ENCODE results near the gene NLE1.
"Not testable (repeated sequence)": the region's sequence is repeated elsewhere in the genome, so short reads cannot be mapped to it uniquely, and the experiment has no call there.

Gene NLE1

GRCh38 chr17:35161281-35161761, 19.2 kb upstream of the NLE1 start:
- DNase-seq, result no peak

GRCh38 chr17:35160354-35161201, 18.5 kb upstream of the NLE1 start:
- no peak for DNase-seq

- DNase-seq, result no peak
Measured at GRCh38 chr17:35159940-35160339, 17.8 kb upstream of the NLE1 start.

GRCh38 chr17:35155246-35155645, 13.1 kb upstream of the NLE1 start:
- DNase-seq, result no peak

DNA sequence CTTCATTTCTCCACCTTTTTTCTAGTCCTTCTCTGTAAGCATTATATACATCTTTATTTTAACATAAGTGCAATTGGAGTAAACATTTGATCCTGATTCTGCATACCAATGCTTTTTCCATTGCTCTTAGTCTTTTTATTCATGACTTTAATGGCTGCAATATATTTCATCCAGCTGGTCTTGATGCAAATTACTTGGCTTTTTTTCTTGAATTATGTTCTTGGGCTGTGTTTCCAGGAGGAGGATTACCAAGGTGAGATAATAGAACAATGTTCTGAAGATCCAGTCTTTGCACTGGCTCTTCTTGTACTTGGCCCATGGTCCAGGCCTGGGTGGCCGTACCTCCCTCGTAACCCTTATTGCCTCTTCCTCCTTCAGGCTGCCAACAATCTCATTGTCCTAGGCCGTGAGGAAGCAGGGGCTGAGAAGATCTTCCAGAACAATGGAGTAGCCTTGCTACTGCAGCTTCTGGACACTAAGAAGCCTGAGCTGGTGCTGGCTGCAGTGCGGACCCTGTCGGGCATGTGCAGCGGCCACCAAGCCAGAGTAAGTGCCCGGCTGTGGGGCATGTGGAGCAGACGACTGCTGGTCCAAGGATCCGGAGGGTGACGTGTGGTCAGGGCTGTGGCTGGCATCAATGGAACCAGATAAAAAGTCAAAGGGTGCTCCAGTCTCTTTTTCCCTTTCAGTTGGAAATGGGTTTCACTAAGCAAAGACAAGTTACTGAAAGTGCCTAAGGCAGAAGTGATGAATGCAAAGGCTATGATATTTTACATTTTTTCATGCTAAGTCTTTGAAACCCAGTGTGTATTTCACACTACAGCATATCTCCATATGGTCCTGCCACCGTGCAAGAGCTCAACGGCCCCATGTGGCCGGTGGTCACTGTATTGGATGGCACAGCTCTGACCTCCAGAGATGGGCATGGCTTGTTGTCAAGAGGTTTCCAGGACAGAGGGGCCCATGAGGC, 12.4 kb upstream of the NLE1 start:
- no peak for DNase-seq

GRCh38 chr17:35152421-35153140, 10.5 kb upstream of the NLE1 start:
- DNase-seq, result no peak

GRCh38 chr17:35151080-35151479, 9.0 kb upstream of the NLE1 start:
- not testable (repeated sequence) for DNase-seq

- no peak for DNase-seq
Measured at GRCh38 chr17:35149941-35150340, 7.8 kb upstream of the NLE1 start.

GRCh38 chr17:35148144-35148543, 6.0 kb upstream of the NLE1 start:
- DNase-seq, result no peak

DNA sequence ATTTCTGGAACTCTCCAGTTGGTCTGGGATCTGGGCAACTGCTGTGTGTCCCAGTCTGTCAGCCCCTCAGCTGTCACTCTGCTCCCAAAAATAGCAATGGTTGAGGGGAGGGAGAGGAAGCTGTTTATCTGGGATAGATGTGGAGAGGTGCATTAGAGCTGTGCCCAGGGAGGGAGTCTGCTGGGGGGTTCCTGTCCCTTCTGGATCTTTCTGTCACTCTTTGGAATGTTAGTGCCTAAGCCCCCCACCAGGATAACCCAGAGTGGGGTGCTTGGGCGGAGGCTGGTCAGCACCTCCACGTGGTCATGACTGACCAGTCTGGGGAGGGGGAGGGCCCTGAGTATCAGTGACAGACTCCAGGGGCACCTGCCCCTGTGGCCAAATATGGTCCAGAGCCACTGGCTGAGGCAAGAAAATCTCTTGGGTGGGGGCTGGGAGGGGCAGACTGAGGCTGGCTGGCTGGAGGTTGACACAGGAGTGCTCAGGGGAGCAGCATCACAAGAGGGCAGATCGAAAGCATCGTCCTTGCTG, 5.3 kb upstream of the NLE1 start, which contains the start of gene UNC45B:
UNC45B (plus strand) TSS at position 443 of the 531 bp plus-strand sequence. CDS start 447 bp downstream, outside the sequence.
- peak; percentile 54 for DNase-seq

DNA sequence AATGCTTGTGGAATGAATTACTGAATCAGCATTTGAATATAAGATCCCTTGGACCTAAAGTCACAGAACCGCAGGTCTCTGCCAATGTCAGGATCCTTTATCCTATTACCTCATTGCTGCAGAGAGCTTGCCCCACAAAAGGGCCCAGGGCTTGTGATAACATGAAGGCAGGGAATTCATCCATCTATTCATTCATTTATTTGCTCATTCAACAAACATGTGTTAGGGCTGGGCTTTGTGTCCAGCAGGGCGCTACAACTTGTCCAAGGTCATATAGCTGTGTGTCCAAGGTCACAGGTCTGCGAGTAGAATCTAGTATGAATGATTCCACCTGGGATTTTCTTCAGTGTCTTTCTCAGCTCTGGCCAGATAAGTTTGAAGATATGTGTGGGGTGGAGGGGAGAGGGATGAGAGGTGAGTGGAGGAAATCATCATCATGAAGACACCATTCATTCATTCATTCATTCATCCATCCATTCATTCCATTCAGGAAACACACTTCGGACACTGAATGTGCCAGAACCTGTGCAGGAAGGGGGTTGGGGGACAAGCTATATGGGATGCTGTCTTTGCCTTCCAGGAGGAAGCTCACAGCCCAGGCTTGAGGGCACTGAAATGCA, 4.2 kb upstream of the NLE1 start:
- DNase-seq, result no peak

DNA sequence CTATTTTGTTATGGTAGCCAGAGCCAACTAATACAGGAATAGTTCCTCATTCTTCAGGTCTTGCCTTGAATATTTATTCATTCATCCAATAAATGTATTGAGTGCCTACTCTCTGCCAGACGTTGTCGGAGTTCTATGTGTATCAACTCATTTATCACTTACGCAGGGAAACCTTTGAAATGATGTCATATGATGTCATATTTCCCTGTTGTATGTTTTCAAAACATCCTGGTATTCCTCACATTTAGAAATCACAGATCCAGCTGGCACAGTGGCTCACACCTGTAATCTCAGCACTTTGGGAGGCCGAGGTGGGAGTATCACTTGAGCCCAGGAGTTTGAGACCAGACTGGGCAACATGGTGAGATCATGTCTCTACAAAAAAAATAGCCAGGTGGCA, 2.7 kb upstream of the NLE1 start:
- no peak for DNase-seq

DNA sequence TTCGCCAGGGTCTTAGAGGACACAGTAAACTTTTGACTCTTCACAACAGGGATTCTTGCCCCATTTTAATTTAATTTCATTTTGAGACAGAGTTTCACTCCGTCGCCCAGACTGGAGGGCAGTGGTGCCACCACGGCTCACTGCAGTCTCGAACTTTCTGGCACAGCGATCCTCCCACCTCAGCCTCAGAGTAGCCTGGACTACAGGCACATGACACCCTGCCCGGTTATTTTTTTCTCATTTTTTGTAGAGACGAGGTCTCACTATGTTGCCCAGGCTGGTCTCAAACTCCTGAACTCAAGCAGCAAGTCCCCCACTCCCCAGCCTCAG, 329 bp upstream of the NLE1 start:
- no peak for DNase-seq

DNA sequence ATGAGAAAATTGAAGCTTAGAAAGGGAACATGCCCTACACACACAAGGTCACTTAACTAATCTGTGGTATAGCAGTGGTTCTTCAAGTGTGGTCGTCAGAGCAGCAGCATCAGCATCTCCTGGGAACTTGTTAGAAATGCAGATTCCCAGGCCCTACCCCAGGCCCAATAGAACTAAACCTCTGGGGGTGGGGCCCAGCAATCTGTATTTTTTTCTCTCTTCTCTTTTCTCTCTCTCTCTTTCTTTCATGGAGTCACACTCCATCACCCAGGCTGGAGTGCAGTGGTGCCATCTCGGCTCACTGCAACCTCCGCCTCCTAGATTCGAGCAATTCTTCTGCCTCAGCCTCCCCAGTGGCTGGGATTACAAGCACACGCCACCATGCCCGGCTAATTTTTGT, 3.9 kb downstream of the NLE1 start:
- no peak for DNase-seq

DNA sequence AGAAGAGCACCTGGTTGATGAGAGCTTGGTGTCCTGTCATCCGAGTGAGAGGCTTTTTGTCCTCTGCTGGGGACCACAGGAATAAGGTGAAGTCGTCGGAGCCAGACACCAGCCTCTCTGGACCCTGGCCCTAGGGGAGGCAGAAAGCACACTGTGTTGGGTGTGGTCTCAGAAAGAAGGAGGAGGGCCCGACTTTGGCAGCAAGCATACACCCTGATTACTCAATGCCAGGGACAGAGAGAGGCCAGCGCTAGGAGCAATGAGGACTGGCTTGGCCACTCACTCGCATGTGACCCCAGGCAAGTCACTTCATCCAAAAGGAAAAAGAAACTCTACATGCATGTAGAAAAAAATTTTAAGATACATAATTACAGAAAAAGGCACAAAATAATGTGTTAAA, 6.8 kb downstream of the NLE1 start:
- DNase-seq, result no peak

GRCh38 chr17:35132816-35133550, 9.1 kb downstream of the NLE1 start:
- DNase-seq, result no peak

DNA sequence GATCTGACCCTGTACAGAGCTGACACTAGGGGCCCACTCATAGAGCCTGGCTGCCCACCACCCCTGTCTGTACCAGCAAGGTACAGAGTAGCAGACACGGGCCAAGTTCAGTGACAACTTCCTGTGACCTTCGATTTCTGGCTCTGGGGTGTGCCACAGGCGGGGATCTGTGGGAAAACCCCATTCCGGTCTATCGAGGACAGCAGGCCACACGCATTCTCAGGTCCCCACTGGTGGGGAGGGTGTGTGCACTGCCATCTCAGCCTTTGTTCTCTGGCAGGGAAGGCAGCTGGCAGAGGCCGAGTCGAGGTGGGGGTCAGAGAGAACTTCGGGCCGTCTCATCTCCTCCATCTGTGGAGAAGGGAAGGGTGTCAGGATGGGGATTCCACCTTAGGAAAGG, 10.0 kb downstream of the NLE1 start:
- no peak for DNase-seq

GRCh38 chr17:35130392-35130791, 11.7 kb downstream of the NLE1 start:
- no peak for DNase-seq

GRCh38 chr17:35129973-35130351, 12.1 kb downstream of the NLE1 start:
- no peak for DNase-seq

GRCh38 chr17:35129154-35129972, 12.7 kb downstream of the NLE1 start:
- no peak for DNase-seq

All from right forelimb (tissue), 1 donor.